GM18505 (cell line): ENCODE measurements around the gene TNFRSF18.

Experiments used
- ATAC-seq: cut with Tn5 transposase; IDR thresholded peaks from one replicate; pipeline ENCODE4 v1.9.1; 2021; ENCODE audit not compliant: unreplicated experiment
- POLR2A ChIP-seq: IDR thresholded peaks from 4 replicates; pipeline ENCODE4 v1.6.1; 2011; ENCODE audit warnings: borderline replicate concordance; ENCODE audit not compliant: insufficient read depth, insufficient read length; ENCODE audit errors: extremely low read depth

TNFRSF18 gene

DNA sequence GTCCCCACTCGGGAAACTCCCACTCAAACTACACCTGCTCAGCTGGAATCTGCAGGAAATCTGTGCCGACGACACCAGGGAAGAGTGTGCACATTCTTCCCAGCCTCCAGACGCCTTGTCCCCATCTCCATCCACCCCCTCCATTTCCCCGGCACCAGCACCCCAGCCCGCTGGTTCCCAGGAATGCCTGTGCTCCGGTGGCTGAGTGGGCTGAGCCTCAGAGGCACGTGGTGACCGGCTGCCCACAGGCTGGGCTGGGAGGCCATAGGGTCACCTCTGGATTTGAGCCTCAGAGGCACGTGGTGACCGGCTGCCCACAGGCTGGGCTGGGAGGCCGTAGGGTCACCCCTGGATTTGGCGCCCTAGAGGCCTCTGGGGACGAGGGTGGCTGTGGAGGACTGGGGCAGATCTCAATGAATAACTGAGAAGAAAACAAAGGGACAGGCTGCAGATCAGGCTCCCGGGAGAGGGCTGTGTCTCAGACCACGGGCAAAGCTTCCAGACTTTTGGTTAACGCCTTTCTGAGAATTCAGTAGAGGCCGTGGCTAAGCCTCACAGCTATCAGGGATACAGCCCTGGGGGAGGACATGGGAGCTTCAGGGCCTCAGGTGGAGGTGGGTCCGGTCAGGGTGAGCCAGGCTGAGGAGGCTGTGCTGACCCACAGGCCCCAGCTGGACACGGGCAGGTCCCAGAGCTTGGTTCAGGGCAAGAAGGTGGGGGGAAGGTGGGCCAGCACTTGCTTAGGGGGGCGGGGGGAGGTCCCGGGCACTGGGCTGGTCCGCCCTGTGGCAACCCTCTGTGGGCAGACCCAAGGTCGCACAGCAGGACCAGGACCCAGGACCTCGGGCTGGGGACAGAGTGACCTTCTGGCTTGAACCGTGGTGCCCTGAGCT, 50.0 kb downstream of the TNFRSF18 start:
- no peak for ATAC-seq
- TF ChIP-seq POLR2A: no peak

DNA sequence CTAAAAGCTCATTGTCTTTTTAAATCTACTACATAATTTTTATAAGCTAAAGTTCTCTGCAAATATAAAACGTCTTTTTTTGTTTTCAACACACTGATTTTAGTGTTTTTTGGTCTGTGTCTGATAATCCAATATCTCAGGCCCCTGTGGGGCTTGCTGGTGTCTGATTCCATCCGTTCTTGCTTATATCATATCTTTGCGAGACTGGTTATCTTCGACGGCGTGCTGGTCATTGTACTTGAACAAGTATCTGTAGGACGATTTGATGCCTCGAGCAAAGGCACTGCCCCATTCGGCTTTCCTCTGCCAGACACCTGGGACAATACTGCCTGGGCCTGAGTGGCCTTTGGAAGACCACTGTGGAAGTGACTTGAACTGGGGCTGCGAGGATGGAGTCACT, 51.1 kb downstream of the TNFRSF18 start:
- no peak for ATAC-seq
- TF ChIP-seq POLR2A: no peak

DNA sequence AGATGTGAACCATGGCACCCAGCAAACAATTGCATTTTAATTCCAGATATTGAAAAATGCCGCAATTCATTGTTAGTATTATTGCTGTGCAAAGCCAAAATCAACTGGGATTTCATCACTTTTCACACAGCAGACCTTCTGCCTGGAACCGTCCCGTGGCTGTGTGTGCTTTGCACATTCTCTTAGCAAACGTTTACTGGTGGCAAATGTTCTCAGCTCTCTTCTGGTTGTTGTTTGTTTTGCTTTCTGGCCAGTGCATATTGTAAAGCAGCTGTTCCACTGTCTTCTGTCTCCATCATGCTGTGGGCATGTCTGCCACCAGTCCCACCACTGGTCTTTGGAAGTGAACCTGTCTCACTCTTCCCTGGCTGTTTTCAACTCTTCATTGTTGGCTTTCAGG, 52.5 kb downstream of the TNFRSF18 start:
- ATAC-seq: no peak
- no peak for TF ChIP-seq POLR2A
